ENCODE results near the gene MS4A4A.
"Not testable (repeated sequence)": the region's sequence is repeated elsewhere in the genome, so short reads cannot be mapped to it uniquely, and the experiment has no call there.

Gene MS4A4A

GRCh38 chr11:60265373-60266214 lies 14.9 kb upstream of the MS4A4A start:
- in situ Hi-C loops (cut with MboI; ENCODE audit: low sequenced_read_pairs), result loop anchor here (10.0 kb wide), 2 partner anchors 79 to 219 kb away; no protein-coding TSS in a partner anchor
- peak; percentile 63 to 69 for DNase-seq (ENCODE audit: low spot score in 2 of 2)
- Histone ChIP-seq H3K36me3 (replicated peaks) (no peaks in the 10 kb centered on the region), H3K4me3 (no peak overlapping the region), H3K4me1 (peaks cover 10% of the 10 kb centered on the region), H3K9me3 (peaks cover 3% of the 10 kb centered on the region; the same call in 1 of the 2 replicates), H3K27me3 (ENCODE audit: low read depth) (no peaks in the 10 kb centered on the region)

- 0 out of 2 replicates have a peak, but pooled peaks cover 3% of the 10 kb centered on the region for H3K9me3 ChIP-seq
- H3K4me1 ChIP-seq, result peaks cover 13% of the 10 kb centered on the region
- H3K4me3 ChIP-seq, result no peak overlapping the region
- H3K36me3 ChIP-seq (replicated peaks), result no peaks in the 10 kb centered on the region
- DNase-seq (ENCODE audit: low spot score in 2 of 2), result no peak
- in situ Hi-C loops (cut with MboI; ENCODE audit: low sequenced_read_pairs), result no loop called here
- no peaks in the 10 kb centered on the region for H3K27me3 ChIP-seq (ENCODE audit: low read depth)
Observed at GRCh38 chr11:60274416-60274815, 6.0 kb upstream of the MS4A4A start.

GRCh38 chr11:60281485-60281884 lies 1.0 kb downstream of the MS4A4A start:
- H3K4me1 ChIP-seq, result no peaks in the 10 kb centered on the region; the same call in 1 of the 2 replicates
- no peaks in the 10 kb centered on the region for H3K27me3 ChIP-seq (ENCODE audit: low read depth)
- DNase-seq (ENCODE audit: low spot score in 2 of 2), result no peak
- no peaks in the 10 kb centered on the region for H3K9me3 ChIP-seq
- in situ Hi-C loops (cut with MboI; ENCODE audit: low sequenced_read_pairs), result no loop called here
- H3K36me3 ChIP-seq (replicated peaks), result no peaks in the 10 kb centered on the region
- no peak overlapping the region for H3K4me3 ChIP-seq

- Histone ChIP-seq H3K4me3 (no peak overlapping the region), H3K36me3 (replicated peaks) (no peaks in the 10 kb centered on the region), H3K9me3 (no peaks in the 10 kb centered on the region), H3K27me3 (ENCODE audit: low read depth) (no peaks in the 10 kb centered on the region), H3K4me1 (no peaks in the 10 kb centered on the region; the same call in 1 of the 2 replicates)
- in situ Hi-C loops (cut with MboI; ENCODE audit: low sequenced_read_pairs), result no loop called here
- no peak for DNase-seq (ENCODE audit: low spot score in 2 of 2)
Observed at GRCh38 chr11:60282286-60282685, 1.8 kb downstream of the MS4A4A start.

- H3K4me3 ChIP-seq; H3K27me3 ChIP-seq (ENCODE audit: low read depth); H3K9me3 ChIP-seq; H3K4me1 ChIP-seq; H3K36me3 ChIP-seq (replicated peaks); in situ Hi-C loops (cut with MboI; ENCODE audit: low sequenced_read_pairs): not testable (repeated sequence)
- peak in 1 of 2 experiments; percentile 31 for DNase-seq (ENCODE audit: low spot score in 2 of 2)
Observed at GRCh38 chr11:60285411-60286126, 5.1 kb downstream of the MS4A4A start.

GRCh38 chr11:60288531-60288930 lies 8.1 kb downstream of the MS4A4A start:
- Histone ChIP-seq H3K4me1 (no peaks in the 10 kb centered on the region; the same call in 1 of the 2 replicates), H3K27me3 (ENCODE audit: low read depth) (no peaks in the 10 kb centered on the region), H3K36me3 (replicated peaks) (no peaks in the 10 kb centered on the region), H3K9me3 (no peaks in the 10 kb centered on the region), H3K4me3 (no peak overlapping the region)
- in situ Hi-C loops (cut with MboI; ENCODE audit: low sequenced_read_pairs), result no loop called here
- no peak for DNase-seq (ENCODE audit: low spot score in 2 of 2)

- no peaks in the 10 kb centered on the region for H3K4me1 ChIP-seq
- H3K36me3 ChIP-seq (replicated peaks), result no peaks in the 10 kb centered on the region
- no peaks in the 10 kb centered on the region for H3K9me3 ChIP-seq
- no peak overlapping the region for H3K4me3 ChIP-seq
- in situ Hi-C loops (cut with MboI; ENCODE audit: low sequenced_read_pairs), result no loop called here
- DNase-seq (ENCODE audit: low spot score in 2 of 2), result no peak
- no peaks in the 10 kb centered on the region for H3K27me3 ChIP-seq (ENCODE audit: low read depth)
Observed at GRCh38 chr11:60292145-60292544, 11.7 kb downstream of the MS4A4A start.

- H3K9me3 ChIP-seq, result no peaks in the 10 kb centered on the region
- H3K36me3 ChIP-seq (replicated peaks), result no peaks in the 10 kb centered on the region
- H3K27me3 ChIP-seq (ENCODE audit: low read depth), result no peaks in the 10 kb centered on the region
- in situ Hi-C loops (cut with MboI; ENCODE audit: low sequenced_read_pairs), result no loop called here
- DNase-seq (ENCODE audit: low spot score in 2 of 2), result no peak
- no peak overlapping the region for H3K4me3 ChIP-seq
- peaks cover 11% of the 10 kb centered on the region for H3K4me1 ChIP-seq
Observed at GRCh38 chr11:60301178-60301577, 20.7 kb downstream of the MS4A4A start.

- peaks cover 17% of the 10 kb centered on the region for H3K4me1 ChIP-seq
- H3K4me3 ChIP-seq; H3K27me3 ChIP-seq (ENCODE audit: low read depth); in situ Hi-C loops (cut with MboI; ENCODE audit: low sequenced_read_pairs); DNase-seq (ENCODE audit: low spot score in 2 of 2); H3K9me3 ChIP-seq; H3K36me3 ChIP-seq (replicated peaks): not testable (repeated sequence)
Observed at GRCh38 chr11:60301884-60302283, 21.4 kb downstream of the MS4A4A start.

GRCh38 chr11:60303661-60304060 lies 23.2 kb downstream of the MS4A4A start:
- no peaks in the 10 kb centered on the region for H3K9me3 ChIP-seq
- in situ Hi-C loops (cut with MboI; ENCODE audit: low sequenced_read_pairs), result no loop called here
- no peaks in the 10 kb centered on the region for H3K36me3 ChIP-seq (replicated peaks)
- H3K4me1 ChIP-seq, result peaks cover 17% of the 10 kb centered on the region
- no peak overlapping the region for H3K4me3 ChIP-seq
- DNase-seq (ENCODE audit: low spot score in 2 of 2), result no peak
- no peaks in the 10 kb centered on the region for H3K27me3 ChIP-seq (ENCODE audit: low read depth)

- H3K4me3 ChIP-seq, result no peak overlapping the region
- in situ Hi-C loops (cut with MboI; ENCODE audit: low sequenced_read_pairs), result no loop called here
- H3K4me1 ChIP-seq, result peaks cover 17% of the 10 kb centered on the region
- DNase-seq (ENCODE audit: low spot score in 2 of 2), result peak; percentile 39 to 78
- no peaks in the 10 kb centered on the region for H3K36me3 ChIP-seq (replicated peaks)
- no peaks in the 10 kb centered on the region for H3K9me3 ChIP-seq
- H3K27me3 ChIP-seq (ENCODE audit: low read depth), result no peaks in the 10 kb centered on the region
Observed at GRCh38 chr11:60305906-60306619, 25.6 kb downstream of the MS4A4A start.

GRCh38 chr11:60307507-60308195 lies 27.2 kb downstream of the MS4A4A start:
- Histone ChIP-seq H3K27me3 (ENCODE audit: low read depth) (no peaks in the 10 kb centered on the region), H3K9me3 (no peaks in the 10 kb centered on the region), H3K4me1 (peaks cover 17% of the 10 kb centered on the region), H3K36me3 (replicated peaks) (no peaks in the 10 kb centered on the region), H3K4me3 (no peak overlapping the region)
- in situ Hi-C loops (cut with MboI; ENCODE audit: low sequenced_read_pairs), result no loop called here
- no peak for DNase-seq (ENCODE audit: low spot score in 2 of 2)

- Histone ChIP-seq H3K36me3 (replicated peaks) (no peaks in the 10 kb centered on the region), H3K27me3 (ENCODE audit: low read depth) (no peaks in the 10 kb centered on the region), H3K4me1 (peaks cover 20% of the 10 kb centered on the region), H3K9me3 (no peaks in the 10 kb centered on the region), H3K4me3 (no peak overlapping the region)
- in situ Hi-C loops (cut with MboI; ENCODE audit: low sequenced_read_pairs), result no loop called here
- no peak for DNase-seq (ENCODE audit: low spot score in 2 of 2)
Observed at GRCh38 chr11:60310407-60310998, 30.0 kb downstream of the MS4A4A start.

Data from HAP-1 (cell line).